ENCODE measurements around the gene TIFAB.

Gene TIFAB

DNA sequence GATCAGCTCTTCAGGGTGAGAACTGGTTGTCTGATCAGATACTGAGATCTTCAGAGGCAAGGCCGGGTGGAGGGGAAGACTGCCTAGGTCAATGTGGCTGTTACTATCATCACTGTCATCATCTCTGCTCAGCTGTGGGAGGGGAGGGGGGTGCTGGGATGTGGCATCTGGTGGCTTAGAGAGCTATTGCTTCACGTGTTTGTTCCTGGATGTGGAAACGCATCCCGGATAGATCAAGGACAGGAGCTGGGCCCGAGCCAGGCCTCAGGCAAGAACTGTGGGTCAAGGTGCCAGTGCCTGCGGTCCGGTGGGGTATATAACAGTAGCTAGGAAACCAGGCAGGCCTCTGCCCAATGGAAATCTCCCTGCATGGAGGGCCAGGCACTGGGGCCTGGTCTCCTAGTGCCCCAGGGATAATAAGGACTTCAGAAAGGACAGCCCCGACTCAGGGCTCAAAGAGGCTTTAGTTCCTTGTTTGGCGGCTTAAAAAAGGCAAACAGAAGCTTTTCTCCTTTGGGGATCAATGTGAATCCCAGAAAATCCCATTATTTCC, 30.3 kb upstream of the TIFAB start:
- no peak for DNase-seq

DNA sequence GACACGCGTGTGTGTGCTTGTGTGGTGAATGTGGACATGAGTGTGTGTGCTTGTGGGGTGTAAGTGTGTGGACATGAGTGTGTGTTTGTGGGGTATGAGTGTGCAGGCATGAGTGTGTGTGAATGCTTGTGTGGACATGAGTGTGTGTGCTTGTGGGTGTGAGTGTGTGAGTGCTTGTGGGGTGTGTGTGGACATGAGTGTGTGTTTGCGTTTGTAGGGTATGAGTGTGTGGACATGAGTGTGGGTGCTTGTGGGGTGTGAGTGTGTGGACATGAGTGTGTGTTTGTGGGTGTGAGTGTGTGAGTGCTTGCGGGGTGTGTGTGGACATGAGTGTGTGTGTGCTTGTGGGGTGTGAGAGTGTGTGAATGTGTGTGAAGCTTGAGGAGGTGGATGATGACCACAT, 29.8 kb upstream of the TIFAB start:
- DNase-seq = no peak

DNA sequence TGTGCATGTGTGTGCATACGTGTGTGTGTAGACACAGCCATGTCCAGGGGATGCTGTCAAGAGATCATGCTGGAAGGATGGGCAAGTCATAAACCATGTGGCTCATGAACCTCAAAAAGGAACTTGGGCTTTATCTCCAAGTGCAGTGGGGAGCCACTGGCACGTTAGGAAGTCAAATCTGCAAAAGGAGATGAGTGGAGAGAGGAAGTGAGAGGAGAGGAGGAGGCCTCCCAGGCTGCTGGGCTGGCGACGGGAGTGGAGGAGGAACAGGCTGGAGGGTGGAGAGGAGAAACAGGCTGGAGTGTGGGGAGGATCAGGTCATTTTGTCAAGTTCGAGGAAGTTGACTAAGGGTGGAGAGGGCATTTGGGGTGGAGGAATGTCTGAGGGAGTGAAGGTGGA, 29.2 kb upstream of the TIFAB start:
- DNase-seq = no peak

DNA sequence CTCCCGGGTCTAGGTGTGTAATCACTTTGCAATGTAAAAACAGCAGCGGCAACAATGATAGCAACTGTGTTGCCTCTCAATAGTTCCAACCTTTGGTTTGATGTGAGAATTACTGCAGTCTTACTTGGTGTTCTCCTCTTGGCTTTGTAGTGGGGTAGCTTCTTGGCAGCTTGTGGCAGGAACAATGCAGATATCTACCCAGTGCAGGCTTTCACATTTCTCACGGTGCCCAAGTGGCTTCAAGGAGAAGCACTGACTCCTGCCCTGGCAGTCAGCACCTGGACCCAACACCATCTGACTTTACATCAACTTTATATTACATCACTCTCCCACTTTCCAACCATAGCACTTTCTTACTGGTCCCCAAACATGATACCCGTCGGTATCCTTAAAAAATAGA, 28.4 kb upstream of the TIFAB start:
- DNase-seq = no peak

DNA sequence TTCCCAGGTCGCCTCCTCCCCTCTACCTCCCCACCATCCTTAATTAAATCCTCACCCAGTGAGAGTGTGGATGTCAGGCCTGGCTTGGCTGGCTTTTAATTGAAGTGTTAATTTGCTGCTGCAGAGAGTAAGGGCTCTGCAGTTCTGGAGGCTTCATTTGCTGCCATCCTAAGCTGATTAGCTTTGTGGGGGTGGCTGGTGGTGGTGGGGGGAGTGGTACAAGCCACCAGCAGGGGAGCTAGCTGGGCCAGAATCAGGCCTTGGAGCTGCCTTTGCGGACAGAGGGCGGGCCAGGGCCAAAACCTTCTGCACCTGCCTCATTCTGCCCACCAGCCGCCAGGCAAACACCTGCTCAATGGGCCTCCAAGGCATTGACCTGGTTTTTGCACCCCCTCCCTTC, 26.8 kb upstream of the TIFAB start:
- no peak for DNase-seq

DNA sequence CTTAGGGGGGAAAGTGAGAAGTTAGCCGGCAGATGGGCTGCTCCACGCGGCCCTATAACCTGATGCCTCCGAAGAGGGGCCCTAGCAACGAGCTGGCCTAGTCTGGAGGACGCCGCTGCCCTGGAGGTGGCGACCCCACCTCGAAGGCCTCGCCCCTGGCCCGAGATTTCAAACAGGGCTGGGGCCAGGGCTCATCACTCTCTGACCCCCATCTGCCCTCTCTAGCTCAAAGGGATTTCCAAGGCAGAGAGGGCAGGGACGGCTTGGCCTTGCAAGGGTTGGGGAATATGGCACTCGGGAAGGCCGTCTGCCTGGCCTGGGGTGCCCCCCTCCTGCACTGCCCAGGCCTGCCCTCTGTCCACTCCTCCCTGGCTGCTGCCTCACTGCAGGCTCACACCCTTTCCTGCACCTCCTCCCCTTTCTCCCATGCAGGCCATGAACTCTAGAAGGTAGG, 25.5 kb upstream of the TIFAB start:
- DNase-seq = no peak

DNA sequence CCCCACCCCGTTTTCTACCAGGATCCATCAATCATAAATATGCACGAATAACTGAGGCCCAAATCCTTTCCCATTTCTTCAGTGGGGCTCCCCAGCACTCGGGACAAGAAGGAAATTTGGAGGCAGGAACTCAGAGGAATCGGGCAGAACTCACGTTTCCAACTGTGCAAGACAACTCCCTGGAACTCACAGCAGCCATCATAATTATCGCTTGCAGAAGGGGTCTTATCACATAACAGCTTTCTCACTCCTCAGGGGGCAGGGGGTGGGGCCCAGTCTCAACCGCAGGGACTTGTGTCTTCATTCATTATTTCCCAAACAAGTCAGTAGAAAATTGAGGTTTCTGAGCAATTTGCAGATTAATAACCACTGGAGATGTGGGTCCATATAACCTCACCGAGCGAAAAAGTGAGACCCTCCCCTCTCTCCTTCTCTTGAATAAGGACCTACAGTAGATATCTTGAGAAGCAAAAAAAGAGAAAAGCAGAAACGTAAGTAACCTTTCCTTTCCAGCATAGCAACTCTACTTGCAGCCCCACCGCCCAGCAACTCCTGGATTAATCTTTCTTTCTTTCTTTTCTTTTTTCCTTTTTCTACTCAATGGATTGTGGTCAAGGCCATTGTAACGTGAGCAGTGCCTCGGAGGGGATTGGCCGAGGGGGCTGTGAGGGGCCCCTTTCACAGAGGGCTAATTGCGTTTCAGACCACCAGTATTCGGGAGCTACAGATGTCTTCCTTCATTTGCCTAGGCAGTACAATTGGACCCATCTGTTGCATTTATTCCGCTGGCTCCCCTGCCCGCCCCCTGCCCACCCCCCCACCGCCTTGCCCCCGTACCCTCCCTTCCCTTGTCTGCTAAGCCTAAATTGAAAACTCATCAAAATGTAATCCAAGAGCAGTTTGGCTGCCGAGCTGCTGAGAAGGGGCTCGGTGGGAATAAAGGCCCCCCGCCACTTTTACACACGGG, 24.7 kb upstream of the TIFAB start:
- DNase-seq = no peak

DNA sequence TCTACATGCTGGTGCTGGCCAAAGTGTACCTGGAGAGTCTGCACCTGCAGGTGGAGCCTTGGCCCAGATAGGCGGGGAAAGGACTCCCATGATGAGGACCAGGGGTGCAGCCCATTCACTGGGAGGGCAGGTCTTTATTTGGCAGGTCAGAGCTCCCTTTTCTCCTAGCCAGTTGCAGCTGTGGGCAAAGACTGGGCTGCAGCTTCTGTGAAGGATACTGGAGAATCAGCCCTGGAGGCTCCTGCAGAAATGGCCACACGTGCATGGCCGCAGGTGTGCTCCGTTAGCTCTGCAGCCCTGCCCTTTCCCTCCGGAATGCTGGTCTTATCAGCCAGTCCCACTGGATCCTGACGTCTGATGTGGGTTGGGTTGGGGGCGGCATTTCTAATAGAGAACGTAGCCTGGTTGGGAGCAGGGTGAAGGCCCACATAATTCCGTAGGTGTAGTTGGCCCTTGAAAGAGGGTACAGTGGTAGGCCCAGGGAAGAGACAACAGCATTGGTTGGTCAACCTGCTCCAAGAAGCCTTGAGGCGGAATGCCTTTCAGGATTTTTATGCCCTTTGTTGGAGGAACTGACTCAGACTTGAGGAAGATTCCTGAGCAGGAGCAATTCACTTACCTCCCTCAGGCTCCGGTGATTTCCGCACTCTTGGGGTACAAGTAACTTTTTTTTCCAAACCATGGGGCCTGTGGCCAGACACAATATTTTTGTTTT, 22.0 kb upstream of the TIFAB start:
- no peak for DNase-seq

DNA sequence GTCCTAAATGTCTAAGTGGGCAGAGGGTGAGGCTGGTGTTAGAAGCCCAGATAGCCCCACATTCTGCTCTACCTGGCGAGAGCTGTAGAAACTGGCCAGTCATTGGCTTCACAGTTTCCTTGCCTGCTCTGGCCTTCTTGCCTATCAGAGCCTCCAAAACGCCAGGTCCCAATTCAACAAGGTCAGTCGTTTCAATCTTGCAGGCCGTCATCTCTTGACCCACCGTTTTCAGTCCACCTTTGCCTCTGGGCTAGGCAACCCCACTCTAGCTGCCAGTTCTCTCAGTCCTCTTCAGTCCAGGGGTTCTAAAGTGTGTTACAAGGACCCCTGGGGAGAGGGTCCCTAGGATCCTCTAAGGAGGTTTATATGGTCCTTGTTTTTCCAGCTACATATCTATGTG, 20.0 kb upstream of the TIFAB start:
- no peak for DNase-seq

DNA sequence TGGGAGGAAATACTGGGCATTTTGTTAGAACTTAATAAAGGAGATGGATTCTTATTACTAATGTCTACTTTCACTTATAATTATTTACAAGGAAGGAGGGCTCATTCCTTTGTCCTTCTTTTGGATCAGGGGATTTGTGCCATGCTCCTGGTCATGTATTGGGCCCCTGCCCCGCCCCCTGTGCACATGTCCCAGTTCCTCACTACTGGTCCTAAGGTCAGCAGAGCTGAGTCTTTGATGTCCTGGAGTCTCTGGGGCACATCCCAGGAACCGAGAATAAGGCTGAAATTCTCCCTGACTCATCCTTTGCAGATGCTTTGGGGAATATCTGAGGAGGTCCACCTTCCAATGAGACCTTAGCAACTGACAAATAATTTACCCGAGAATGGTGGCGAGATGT, 19.6 kb upstream of the TIFAB start:
- DNase-seq = no peak

DNA sequence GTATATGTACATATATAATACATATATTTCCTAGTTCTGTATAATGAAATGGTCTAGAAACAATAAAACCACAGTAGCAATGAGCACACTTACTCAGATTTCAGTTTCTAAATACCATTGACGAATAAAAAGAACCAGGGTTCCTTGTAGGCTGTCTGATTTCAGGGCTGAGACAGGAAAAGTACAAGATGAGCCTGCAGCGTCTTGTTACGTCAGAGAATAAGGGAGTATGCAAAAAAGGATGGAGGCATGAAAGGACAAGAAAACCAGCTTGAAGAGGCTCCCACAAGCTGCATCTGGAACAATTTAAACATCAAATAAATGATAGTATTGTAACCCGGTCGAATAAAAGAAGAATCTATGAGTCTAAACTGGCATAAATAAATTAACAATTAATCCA, 17.8 kb upstream of the TIFAB start:
- DNase-seq = no peak

DNA sequence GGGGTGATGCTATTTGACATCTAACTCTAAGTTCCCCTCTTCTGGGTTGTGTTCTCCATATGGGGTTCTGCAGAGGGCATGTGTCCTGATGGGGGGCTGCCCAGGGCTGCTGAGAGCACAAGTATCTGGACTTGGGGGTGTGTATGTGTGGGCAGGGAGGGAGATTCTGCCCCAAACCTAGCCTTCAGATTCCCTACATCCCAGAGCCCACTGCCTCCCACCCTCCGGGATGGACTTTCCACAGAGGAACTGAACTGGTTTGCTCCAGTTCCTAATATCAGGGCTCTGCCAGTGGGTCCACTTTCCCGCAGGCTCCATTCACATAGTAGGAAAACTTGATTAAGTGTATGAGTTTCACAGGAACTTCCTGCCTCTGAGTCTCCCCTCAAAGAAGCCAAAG, 16.4 kb upstream of the TIFAB start:
- DNase-seq = no peak

DNA sequence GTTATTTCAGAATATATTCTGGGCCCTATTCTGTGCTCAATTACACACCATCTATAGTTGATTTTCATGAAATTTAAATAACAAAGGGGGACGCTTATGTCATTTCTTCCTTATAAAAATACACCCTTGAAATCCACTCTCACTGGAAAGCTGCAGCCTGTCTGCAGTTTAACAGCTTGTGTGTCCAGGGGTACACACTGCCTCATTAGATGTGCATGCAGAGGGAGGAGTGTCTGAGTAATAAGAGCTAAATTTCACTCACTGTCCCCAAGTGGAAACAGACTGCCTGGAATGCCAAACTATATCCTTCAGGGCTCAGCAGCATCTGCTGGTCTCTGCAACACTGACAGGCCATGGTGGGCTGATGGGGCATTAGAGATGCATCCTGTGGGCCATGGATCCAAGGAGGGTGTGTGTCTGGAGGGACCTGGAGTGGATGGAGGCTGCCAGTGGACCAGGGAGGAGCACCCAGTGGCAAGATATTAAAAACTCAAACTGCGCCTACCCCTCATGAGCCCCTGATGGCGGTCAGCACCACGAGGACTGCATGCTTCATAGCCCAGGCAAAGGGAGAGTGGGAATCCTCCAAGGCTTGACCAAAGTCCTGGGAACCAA, 15.8 kb upstream of the TIFAB start:
- no peak for DNase-seq

DNA sequence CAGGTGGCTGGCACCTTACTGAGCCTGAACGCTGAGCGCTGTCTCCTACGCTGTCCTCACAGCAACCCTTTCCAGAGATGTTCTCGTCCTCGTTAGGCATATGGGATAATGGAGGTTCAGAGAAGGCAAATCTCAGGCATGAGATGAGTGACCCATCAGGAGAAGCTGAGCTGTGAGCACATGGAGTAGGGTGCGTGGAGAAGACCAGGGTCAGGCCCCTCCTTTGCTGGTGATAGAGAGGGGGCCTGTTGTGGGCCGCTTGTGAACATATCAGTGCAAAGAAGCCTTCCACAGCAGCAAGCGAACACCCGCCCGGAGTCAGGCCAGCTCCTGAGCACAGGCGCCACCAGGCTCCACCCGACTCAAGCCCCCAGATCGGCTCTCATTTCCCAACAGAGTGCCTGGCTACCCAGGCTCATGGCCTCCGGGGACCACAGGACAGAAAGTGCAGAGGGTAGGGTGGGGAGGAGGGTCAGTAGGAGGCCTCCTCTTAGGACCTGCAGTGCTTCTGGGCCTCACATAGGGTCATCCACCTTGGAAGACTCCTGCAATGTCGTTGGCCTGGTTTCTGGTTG, 15.0 kb upstream of the TIFAB start:
- DNase-seq = no peak

DNA sequence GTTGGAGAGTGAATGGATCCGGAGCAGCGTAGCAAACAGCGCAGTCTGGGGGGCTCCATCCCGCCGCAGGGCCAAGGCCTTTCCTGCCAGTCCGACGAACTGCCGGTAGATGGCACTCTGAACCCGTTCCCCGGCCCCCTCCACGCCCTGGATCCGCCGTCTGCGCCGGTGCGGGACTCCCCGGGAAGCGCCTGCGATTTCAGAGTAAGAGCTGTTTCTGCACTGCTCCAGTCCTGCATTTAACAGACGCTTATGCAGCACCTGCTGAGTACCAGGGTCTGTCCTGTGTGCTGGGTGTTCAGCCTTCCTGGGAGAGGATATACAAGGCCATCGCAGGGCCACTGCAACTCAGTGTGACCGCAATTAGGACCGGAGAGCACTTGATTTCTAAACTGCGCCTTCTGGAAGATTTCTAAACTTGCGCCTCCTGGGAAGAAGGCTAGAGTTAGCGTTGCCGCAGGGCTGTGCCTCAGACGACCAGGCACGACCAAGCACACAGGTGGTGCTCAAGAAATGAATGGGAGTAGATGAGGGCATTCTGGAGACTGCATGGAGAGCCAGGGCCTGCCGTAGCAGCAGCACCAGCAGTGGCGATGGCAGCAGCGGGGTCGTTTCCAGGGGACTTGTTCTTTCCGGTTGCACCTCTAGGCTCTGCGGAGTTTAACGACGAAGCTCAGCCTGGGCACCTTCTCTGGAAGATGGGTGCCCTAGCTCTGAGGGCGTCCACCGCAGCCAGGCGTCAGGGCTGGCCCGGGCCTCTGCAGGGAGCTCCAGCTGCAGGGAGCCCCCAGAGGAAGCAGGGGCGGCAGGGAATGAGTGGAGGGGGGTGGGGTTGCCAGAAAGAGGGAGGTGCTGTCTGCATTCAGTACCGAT, 14.3 kb upstream of the TIFAB start:
- DNase-seq = peak in 49 of 56 donors; percentile 26 to 79 (median 55)

DNA sequence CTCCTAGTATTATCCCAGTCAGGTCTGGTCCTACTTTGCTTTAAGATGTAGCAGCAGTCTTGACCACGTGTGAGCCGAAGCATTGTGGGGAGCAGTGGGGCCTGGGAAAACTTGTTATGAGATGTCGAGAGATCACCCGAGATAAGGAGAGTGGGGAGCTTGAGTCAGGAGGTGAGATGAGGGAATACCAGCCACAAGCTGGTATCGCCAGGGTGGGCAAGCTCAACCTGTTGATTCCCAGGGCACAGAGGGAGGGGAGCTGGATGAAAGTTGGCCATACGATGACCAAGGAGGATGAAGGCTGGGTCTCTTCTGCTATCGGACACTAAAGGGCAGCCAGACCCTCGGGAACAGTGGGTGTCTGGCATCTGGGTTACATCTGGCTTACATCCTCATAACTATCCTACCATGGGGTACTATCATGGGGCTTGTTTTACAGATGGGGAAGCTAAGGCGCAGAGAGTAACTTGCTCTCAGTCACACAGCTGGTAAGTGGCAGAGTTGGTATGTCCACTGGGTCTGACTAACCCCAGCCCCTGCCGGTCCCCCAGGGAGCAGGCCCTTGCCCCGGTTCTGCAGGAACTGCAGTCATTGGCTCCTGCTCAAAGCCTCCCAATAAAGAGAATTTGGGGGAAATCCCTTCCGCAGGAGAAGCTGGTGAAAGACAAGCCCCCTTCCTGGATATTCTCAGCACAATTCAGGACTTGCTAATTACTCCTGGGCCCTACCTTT, 13.4 kb upstream of the TIFAB start:
- DNase-seq = no peak

DNA sequence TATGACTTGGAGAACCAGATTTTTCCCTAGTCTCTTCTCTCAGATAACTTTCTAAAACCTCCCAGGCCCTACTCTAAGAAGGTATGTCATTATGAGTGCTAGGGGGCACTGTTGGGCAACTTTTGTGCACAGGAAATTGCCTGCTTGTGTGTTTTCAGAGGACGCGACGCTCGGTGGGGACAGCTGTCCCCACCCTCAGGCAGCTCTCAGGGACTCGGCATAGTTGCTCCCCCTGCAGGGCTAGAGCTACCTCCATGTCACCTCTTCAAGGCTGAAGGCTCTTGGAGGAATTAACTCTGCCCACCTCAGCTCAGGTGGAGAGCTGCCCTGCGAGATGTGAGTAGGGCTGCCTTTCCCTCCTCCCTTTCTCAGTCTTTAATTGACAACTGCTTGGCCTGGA, 10.2 kb upstream of the TIFAB start:
- DNase-seq = peak in 10 of 56 donors; percentile 11 to 42 (median 28)

DNA sequence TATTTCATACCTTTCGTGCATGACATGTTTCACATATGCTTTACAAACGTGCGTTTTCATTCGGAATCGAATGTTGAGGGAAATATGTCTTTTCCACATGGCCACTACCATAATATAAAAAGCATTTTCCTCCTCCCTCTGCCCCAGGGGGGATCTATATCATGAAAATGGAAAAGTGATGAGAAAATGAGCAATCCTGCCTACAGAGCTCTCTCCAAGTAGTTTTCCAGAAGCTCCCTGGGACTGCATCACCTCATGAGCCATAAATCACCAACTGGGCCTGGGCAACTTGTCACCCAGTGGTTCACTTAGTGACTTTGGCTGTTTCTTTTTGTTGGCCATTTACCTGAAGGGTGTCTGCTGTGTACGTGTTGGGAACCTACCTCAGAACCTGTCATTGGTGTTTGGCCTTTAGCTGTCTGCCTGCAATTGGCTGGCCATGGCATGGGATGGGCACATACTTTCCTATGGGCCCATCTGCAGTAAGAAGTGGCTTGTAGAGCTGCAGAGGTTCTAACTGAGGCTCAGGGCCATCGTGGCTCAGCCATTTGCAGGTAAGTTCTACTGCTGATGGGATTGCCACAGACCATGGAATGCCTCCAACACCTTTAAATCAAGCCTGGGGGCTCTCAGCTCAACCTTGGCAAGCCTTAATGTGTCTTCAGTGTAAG, 9.5 kb upstream of the TIFAB start:
- no peak for DNase-seq

Measured in amygdala (tissue), 56 donors.